Muscle layer of duodenum (tissue), 2 donors: Measurements from ENCODE around the gene KAZN.

Experiments used
- H3K27ac ChIP-seq: one replicate; pipeline ENCODE4 v1.7.0; 2013; ENCODE audit warnings: mild to moderate bottlenecking, low read length
- H3K27me3 ChIP-seq: one replicate; pipeline ENCODE4 v1.7.0; 2013; ENCODE audit warnings: low read depth, mild to moderate bottlenecking, control low read depth, low read length
- H3K36me3 ChIP-seq, 2 donors: one replicate each; pipeline ENCODE4 v1.7.0; 2013; ENCODE audit warnings: low read length in 2 of 2, control low read depth in 1 of 2, mild to moderate bottlenecking in 1 of 2; ENCODE audit not compliant: insufficient read depth in 2 of 2, control insufficient read depth in 1 of 2
- H3K4me1 ChIP-seq, 2 donors: one replicate each; pipeline ENCODE4 v1.7.0; 2013; ENCODE audit warnings: low read length in 2 of 2, mild to moderate bottlenecking in 2 of 2, control low read depth in 1 of 2, moderate library complexity in 1 of 2; ENCODE audit not compliant: insufficient read depth in 2 of 2, control insufficient read depth in 1 of 2
- H3K4me3 ChIP-seq, 2 donors: one replicate each; pipeline ENCODE4 v1.7.0; 2013; ENCODE audit warnings: low read length in 2 of 2, low read depth in 1 of 2, mild to moderate bottlenecking in 1 of 2
- H3K9me3 ChIP-seq, 2 donors: one replicate each; pipeline ENCODE4 v1.7.0; 2013; ENCODE audit warnings: low read length in 2 of 2, control low read depth in 1 of 2, mild to moderate bottlenecking in 1 of 2; ENCODE audit not compliant: control insufficient read depth in 1 of 2
- donor health status: healthy.

The KAZN gene

DNA sequence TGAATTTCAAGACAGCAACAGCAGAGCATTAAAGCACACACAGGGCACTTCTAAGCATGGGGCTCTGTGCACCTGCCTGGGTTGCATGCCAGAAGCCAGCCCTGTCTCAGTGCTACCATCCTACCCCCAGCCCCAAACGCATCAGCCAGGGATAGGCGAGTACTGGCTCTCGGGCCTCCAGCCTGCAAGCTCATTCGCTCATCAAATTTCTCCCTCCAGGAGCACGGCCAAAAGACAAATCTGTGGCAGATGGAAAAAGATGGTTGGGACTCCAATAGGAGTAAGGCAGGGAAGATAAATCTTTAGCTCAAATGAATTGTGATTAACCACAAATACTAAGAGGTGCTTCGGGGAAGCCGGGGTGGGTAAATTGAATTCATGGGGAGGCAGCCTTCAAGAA, 189.6 kb downstream of the KAZN start:
- Histone ChIP-seq H3K4me3 (no peak overlapping the region), H3K27me3 (no peaks in the 10 kb centered on the region), H3K27ac (no peak overlapping the region), H3K36me3 (no peaks in the 10 kb centered on the region), H3K9me3 (no peaks in the 10 kb centered on the region), H3K4me1 (no peaks in the 10 kb centered on the region)

DNA sequence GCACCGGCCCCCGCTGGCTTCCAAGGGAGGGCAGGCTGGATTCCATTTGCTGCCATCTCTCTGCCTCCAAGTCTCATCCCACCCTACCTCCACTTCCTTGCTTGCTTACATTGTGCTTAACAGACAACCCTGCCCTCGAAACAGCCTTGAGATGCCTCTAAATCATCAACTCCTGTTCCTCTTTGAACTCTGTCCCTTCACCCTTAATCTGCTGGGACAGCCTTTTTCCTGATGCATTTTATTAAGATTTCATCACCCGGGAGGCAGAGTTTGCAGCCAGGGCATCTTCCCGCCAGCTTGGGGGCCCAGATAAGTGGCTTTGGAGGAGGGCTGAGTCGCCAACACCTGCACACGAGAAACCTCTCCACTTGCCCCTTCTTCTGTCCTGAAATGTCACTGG, 192.5 kb downstream of the KAZN start:
- H3K27ac ChIP-seq = no peak overlapping the region
- H3K27me3 ChIP-seq = no peaks in the 10 kb centered on the region
- no peaks in the 10 kb centered on the region for H3K4me1 ChIP-seq
- H3K4me3 ChIP-seq = no peak overlapping the region
- H3K9me3 ChIP-seq = no peaks in the 10 kb centered on the region
- H3K36me3 ChIP-seq = no peaks in the 10 kb centered on the region

DNA sequence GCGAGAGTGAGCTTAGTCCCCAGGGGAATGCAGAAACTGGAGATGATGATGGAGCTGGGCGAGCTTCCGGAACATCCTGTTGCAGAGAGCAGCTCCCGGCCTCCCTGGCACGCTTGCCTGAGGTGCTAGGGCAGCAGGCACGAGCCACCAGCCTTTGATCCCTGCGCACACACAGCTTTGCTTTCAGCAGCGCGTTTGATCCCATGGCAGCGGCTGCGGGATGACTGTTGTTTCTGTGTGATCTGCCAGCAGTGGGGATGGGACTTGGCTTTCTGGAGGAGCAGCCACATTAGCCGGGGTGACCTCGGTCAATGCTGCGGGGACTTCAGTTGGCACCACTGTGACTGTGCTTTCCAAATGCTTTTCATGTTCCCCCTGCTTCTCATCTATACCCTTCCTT, 193.2 kb downstream of the KAZN start:
- Histone ChIP-seq H3K4me3 (no peak overlapping the region), H3K36me3 (no peaks in the 10 kb centered on the region), H3K27me3 (no peaks in the 10 kb centered on the region), H3K9me3 (no peaks in the 10 kb centered on the region), H3K27ac (no peak overlapping the region), H3K4me1 (no peaks in the 10 kb centered on the region)

DNA sequence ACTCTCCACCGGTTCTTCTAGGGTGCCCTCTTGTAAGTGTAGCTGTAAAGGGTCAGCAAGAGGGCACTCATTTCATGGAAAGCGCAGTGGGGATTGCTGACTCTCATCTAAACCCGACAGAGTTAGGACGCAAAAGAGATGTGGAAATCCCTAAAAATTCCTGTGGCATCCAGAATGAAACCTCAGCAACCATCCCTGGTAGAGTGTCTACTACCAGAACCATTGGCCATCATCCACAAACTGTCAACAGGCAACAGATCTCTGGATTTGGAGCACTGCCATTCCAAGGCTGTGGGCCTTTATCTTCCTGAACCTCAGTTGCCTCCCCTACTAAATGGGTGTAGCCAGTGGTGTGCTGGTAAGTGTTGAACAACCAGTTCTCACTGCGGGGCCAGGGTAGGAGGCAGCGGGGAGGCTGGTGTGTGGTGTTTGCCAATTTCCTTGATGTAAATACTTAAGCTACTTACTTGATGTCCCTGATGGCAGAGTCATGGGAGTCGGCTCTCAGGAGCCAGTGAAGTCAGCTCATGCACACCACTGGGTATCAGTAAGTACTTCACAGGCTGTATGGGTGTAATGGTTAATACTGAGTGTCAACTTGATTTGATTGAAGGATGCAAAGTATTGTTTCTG, 195.8 kb downstream of the KAZN start:
- no peak overlapping the region for H3K4me3 ChIP-seq

DNA sequence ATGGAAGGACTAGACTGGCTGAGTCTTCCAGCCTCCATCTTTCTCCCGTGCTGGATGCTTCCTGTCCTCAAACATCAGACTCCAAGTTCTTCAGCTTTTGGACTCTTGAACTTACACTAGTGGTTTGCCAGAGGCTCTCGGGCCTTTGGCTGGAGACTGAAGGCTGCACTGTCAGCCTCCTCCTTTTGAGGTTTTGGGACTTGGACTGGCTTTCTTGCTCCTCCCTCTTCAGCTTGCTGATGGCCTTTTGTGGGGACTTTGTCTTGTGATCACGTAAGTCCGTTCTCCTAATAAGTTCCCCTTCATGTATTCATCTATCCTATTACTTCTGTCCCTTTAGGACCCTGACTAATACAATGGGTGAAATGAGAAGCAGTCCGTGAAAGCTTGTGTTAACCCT, 196.4 kb downstream of the KAZN start:
- H3K4me1 ChIP-seq = no peaks in the 10 kb centered on the region

More for the DNA sequence above, 195.8 kb downstream of the KAZN start:
- Histone ChIP-seq H3K27ac (no peak overlapping the region), H3K4me1 (no peaks in the 10 kb centered on the region), H3K9me3 (no peaks in the 10 kb centered on the region), H3K27me3 (no peaks in the 10 kb centered on the region), H3K36me3 (no peaks in the 10 kb centered on the region)

DNA sequence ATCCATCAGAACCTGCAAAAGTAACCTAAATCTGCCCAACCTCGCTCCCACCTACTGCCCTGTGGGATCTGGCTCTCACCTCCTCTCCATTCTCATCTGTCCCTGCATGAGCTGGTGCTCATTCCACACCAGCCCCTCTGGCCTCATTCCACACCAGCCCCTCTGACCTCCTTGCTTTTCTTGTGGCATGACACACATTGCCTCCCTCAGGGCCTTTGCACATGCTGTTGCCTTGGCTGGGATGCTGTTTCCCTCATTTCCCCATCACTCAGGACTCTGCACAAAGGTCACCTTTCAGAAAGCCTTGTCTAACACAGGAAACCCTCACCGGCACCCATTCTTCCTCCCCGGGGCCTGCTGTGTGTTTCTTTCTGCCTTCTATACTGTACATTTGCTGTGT, 197.1 kb downstream of the KAZN start:
- H3K4me3 ChIP-seq = no peak overlapping the region
- no peaks in the 10 kb centered on the region for H3K27me3 ChIP-seq
- no peaks in the 10 kb centered on the region for H3K4me1 ChIP-seq
- H3K36me3 ChIP-seq = no peaks in the 10 kb centered on the region
- H3K27ac ChIP-seq = no peak overlapping the region
- H3K9me3 ChIP-seq = no peaks in the 10 kb centered on the region

More for the DNA sequence above, 196.4 kb downstream of the KAZN start:
- Histone ChIP-seq H3K27ac (no peak overlapping the region), H3K9me3 (no peaks in the 10 kb centered on the region), H3K36me3 (no peaks in the 10 kb centered on the region), H3K27me3 (no peaks in the 10 kb centered on the region), H3K4me3 (no peak overlapping the region)

DNA sequence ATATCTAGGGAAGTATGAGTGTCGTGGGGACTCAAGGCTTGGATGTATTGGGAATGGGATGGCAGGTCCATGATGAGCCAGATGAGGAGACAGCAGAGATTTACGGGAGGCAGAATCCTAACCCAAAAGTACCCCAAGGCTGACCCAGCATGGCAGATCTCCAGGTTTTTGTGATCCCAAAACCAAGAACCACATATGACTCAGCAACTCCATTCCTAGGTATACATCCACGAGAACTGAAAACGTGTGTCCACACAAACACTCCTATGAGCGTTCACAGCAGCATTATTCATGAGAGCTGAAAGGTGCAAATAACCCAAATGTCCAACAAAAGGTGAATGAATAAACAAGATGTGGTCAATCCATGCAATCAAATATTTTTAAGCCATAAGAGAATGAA, 201.5 kb downstream of the KAZN start:
- no peak overlapping the region for H3K4me3 ChIP-seq
- H3K9me3 ChIP-seq = no peaks in the 10 kb centered on the region
- H3K27me3 ChIP-seq = no peaks in the 10 kb centered on the region
- no peaks in the 10 kb centered on the region for H3K4me1 ChIP-seq
- H3K36me3 ChIP-seq = no peaks in the 10 kb centered on the region
- H3K27ac ChIP-seq = no peak overlapping the region

DNA sequence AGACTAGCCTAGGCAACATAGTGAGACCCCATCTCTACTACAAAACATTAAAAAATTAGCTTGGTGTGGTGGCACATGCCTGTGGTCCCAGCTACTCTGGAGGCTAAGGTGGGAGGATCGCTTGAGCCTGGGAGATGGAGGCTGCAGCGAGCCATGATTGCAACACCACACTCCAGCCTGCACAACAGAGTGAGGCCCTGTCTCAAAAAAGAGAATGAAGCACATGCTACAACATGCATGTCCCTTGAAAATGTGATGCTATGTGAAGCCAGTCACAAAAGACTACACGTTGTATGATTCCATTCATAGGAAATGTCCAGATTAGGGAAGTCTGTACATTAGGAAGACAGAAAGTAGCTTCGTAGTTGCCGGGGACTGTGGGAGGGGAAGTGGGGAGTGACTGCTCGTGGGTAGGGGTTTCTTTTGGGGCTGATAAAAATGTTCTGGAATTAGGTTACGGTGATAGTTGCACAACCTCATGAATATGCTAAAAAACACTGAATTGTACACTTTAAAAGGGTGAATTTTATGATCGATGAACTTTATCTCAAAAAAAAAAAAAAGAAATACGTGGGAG, 202.1 kb downstream of the KAZN start:
- Histone ChIP-seq H3K36me3 (no peaks in the 10 kb centered on the region), H3K27ac (no peak overlapping the region), H3K4me3 (no peak overlapping the region), H3K27me3 (no peaks in the 10 kb centered on the region), H3K4me1 (no peaks in the 10 kb centered on the region), H3K9me3 (no peaks in the 10 kb centered on the region)

DNA sequence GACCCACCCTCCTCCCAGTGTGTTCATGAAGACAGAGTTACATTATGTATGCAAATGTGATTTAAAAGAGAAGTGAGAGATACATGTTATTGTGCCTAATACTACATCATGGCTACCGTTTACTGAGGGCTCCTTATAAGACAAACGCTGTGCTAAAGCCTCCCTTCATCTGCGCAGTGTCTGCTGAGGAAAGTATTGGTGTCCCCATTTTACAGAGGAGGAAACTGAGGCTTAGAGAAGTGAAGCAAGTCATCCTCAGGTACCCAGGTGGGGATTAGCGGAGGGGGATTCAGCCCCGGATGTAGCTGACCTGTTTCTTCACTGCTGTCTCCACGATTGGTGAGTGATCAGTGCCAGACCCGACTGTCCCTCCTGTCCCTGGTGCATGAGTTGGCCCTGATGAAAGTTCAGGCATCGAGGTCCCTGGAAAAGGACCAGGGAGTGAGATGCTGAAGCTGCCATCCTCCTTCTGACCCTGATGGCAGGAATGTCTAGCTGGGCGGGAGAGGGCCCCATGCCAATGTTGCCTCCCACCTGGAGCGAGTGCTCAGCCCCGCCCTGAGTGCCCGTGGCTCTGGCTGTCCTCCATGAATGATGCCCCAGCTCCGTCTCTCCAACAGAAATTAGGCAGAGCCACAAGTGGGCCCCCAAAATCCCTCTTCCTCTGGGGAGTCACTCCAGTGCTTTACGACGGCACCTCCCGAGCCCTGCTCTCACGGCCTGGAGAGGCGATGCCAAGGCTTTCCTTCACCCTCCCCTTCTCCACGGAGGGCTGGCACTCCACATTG, 204.7 kb downstream of the KAZN start:
- Histone ChIP-seq H3K9me3 (peaks cover 13 to 24% of the 10 kb centered on the region in 2 donors), H3K36me3 (no peaks in the 10 kb centered on the region), H3K27me3 (no peaks in the 10 kb centered on the region), H3K4me1 (no peaks in the 10 kb centered on the region), H3K4me3 (no peak overlapping the region), H3K27ac (no peak overlapping the region)

DNA sequence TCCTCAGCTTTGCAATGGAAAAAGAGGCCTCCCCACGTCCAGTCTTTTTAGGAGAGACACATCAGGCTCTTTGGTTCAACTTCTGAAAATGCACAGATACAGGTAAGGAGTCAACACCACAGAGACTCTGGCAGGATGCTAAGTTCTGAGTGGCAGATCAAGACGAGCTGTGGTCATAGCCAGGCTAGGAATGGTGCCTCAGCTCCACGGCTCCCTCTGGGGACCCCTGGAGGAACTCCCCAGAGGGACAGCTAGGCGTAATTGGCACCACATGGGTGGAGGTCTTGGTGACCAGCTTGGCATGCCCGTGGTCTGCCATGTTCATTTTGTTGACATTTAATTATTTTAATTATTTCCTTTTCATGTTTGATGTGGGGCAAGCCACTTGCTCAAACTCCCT, 206.1 kb downstream of the KAZN start:
- H3K27ac ChIP-seq = no peak overlapping the region
- no peaks in the 10 kb centered on the region for H3K4me1 ChIP-seq
- H3K36me3 ChIP-seq = no peaks in the 10 kb centered on the region
- peaks cover 13 to 24% of the 10 kb centered on the region in 2 donors for H3K9me3 ChIP-seq
- H3K4me3 ChIP-seq = no peak overlapping the region
- no peaks in the 10 kb centered on the region for H3K27me3 ChIP-seq

DNA sequence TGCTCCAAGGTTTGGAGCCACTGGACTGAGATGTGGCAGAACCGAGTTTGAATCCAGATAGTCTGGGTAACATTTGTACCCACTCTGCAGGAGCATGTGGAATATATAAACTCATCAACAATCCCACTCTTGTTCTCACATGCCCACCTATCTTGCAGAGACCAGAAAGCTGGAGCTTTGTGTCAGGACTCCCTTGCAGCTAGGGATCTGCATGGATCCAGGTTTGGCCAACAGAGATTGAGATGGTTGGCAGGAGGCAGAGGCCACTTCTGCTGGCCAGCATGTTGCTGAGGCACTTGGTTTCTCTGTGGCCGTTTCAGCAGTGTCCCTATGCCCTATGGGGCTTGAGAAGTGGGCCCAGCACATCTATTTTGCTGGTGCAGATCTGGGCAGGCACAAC, 208.3 kb downstream of the KAZN start:
- Histone ChIP-seq H3K4me1 (no peaks in the 10 kb centered on the region), H3K27ac (no peak overlapping the region), H3K27me3 (no peaks in the 10 kb centered on the region), H3K4me3 (peak overlapping the region; percentile 11 to 43), H3K36me3 (no peaks in the 10 kb centered on the region), H3K9me3 (peaks cover 13 to 24% of the 10 kb centered on the region in 2 donors)
